Breast epithelium (tissue), 4 donors: ENCODE results near the gene PHTF2. TPM values are rescaled to one million over a fixed set of nuclear protein-coding genes. Genes with fewer than 3 reads are reported as not detected.

Experiments used
- DNase-seq, 2 donors: peaks; one replicate each; pipeline ENCODE4 v3.0.0-alpha.2; 2019; ENCODE audit warnings: low spot score in 2 of 2
- H3K27ac ChIP-seq, 2 donors: fragments of 200-600 bp; sonication (generic) in 1 of 2; one replicate each; pipeline ENCODE4 v1.5.1; 2016 to 2019; ENCODE audit warnings: mild to moderate bottlenecking in 1 of 2
- H3K27me3 ChIP-seq, 2 donors: fragments of 200-600 bp; sonication (generic) in 1 of 2; one replicate each; pipeline versions ENCODE4 v1.5.1 to v1.6.0; 2017 to 2019; ENCODE audit warnings: control low read depth in 1 of 2, mild to moderate bottlenecking in 1 of 2
- H3K36me3 ChIP-seq: fragments of 200-600 bp; one replicate; pipeline ENCODE4 v1.5.1; 2019
- H3K4me1 ChIP-seq, 2 donors: fragments of 200-600 bp; sonication (generic); one replicate each; pipeline ENCODE4 v1.5.1; 2016 to 2019; ENCODE audit warnings: control low read depth in 1 of 2
- H3K4me3 ChIP-seq, 3 donors: fragments of 200-600 bp; sonication (generic); 1 replicate in 2 of 3; 2 replicates in 1 of 3; pipeline ENCODE4 v1.5.1; 2016 to 2019; ENCODE audit warnings: mild to moderate bottlenecking in 3 of 3, moderate library complexity in 2 of 3
- H3K9me3 ChIP-seq, 2 donors: fragments of 200-600 bp; sonication (generic) in 1 of 2; one replicate each; pipeline ENCODE4 v1.5.1; 2016 to 2019; ENCODE audit warnings: control low read depth in 1 of 2
- CTCF ChIP-seq, 3 donors: fragments of 450-650 bp; IDR thresholded peaks; one replicate each; pipeline ENCODE4 v1.5.1; 2016 to 2017; ENCODE audit warnings: antibody characterized with exemption in 3 of 3, mild to moderate bottlenecking in 3 of 3, moderate library complexity in 3 of 3
- POLR2A ChIP-seq: fragments of 450-650 bp; IDR thresholded peaks from one replicate; pipeline ENCODE4 v1.6.1; 2016; ENCODE audit warnings: antibody characterized with exemption, mild to moderate bottlenecking, moderate library complexity
- POLR2AphosphoS5 ChIP-seq, 3 donors: sonication (generic); formaldehyde crosslinking; IDR thresholded peaks; one replicate each; pipeline ENCODE4 v1.6.1; 2017; ENCODE audit warnings: antibody characterized with exemption in 3 of 3
- intact Hi-C: fragments of 100-400 bp; cut with DNase I; formaldehyde crosslinking; loops from one replicate; pipeline ENCODE4 v1.15.1; 2023; ENCODE audit warnings: low total_unique reads
- total RNA-seq, 3 donors: library from RNA; depleted of rRNA; stranded (reverse); fragments of >200 nt; gene quantifications; one replicate each; pipeline ENCODE4 v1.1.0, GENCODE V29; 2016

The PHTF2 gene
- total RNA-seq, 3 donors from 2014 or later = 17.0 to 23.5 (median 19.2) TPM

- TF ChIP-seq POLR2AphosphoS5 (IDR thresholded peaks at IDR 0.05) (no peak), POLR2A (no peak), CTCF (IDR thresholded peaks at IDR 0.05) (no peak)
- intact Hi-C loops = no loop called here
- Histone ChIP-seq H3K4me1 (no peaks in the 10 kb centered on the region), H3K27me3 (no peaks in the 10 kb centered on the region), H3K36me3 (no peaks in the 10 kb centered on the region), H3K27ac (no peak overlapping the region), H3K9me3 (peaks cover 33 to 38% of the 10 kb centered on the region in 2 donors), H3K4me3 (no peak overlapping the region)
- DNase-seq = no peak
Observed at GRCh38 chr7:77819021-77819420, 20.4 kb downstream of the PHTF2 start.

- H3K4me3 ChIP-seq = no peak overlapping the region
- DNase-seq = no peak
- H3K4me1 ChIP-seq = no peaks in the 10 kb centered on the region
- H3K27me3 ChIP-seq = no peaks in the 10 kb centered on the region
- peaks cover 33 to 38% of the 10 kb centered on the region in 2 donors for H3K9me3 ChIP-seq
- no peak for TF ChIP-seq CTCF (IDR thresholded peaks at IDR 0.05)
- no peak for TF ChIP-seq POLR2A
- TF ChIP-seq POLR2AphosphoS5 (IDR thresholded peaks at IDR 0.05) = no peak
- no peaks in the 10 kb centered on the region for H3K36me3 ChIP-seq
- H3K27ac ChIP-seq = no peak overlapping the region
- intact Hi-C loops = no loop called here
Observed at GRCh38 chr7:77820967-77821366, 22.4 kb downstream of the PHTF2 start.

GRCh38 chr7:77822269-77822668 is 23.7 kb downstream of the PHTF2 start:
- intact Hi-C loops = no loop called here
- H3K9me3 ChIP-seq = peaks cover 33 to 45% of the 10 kb centered on the region in 2 donors

GRCh38 chr7:77823787-77824186 is 25.2 kb downstream of the PHTF2 start:
- Histone ChIP-seq H3K4me3 (no peak overlapping the region), H3K27me3 (no peaks in the 10 kb centered on the region), H3K27ac (no peak overlapping the region), H3K4me1 (no peaks in the 10 kb centered on the region), H3K9me3 (peaks cover 30 to 43% of the 10 kb centered on the region in 2 donors), H3K36me3 (no peaks in the 10 kb centered on the region)
- intact Hi-C loops = no loop called here
- TF ChIP-seq CTCF (IDR thresholded peaks at IDR 0.05) (no peak), POLR2AphosphoS5 (IDR thresholded peaks at IDR 0.05) (no peak), POLR2A (no peak)
- no peak for DNase-seq

More at GRCh38 chr7:77822269-77822668, 23.7 kb downstream of the PHTF2 start:
- no peak overlapping the region for H3K27ac ChIP-seq
- TF ChIP-seq CTCF (IDR thresholded peaks at IDR 0.05) = no peak
- no peak for TF ChIP-seq POLR2A
- no peak for TF ChIP-seq POLR2AphosphoS5 (IDR thresholded peaks at IDR 0.05)
- H3K4me1 ChIP-seq = no peaks in the 10 kb centered on the region
- H3K4me3 ChIP-seq = no peak overlapping the region
- no peaks in the 10 kb centered on the region for H3K36me3 ChIP-seq
- no peaks in the 10 kb centered on the region for H3K27me3 ChIP-seq
- no peak for DNase-seq

- intact Hi-C loops = no loop called here
- no peak overlapping the region for H3K4me3 ChIP-seq
- no peaks in the 10 kb centered on the region for H3K4me1 ChIP-seq
- DNase-seq = no peak
- peaks cover 28 to 35% of the 10 kb centered on the region in 2 donors for H3K9me3 ChIP-seq
- H3K36me3 ChIP-seq = no peaks in the 10 kb centered on the region
- no peak for TF ChIP-seq POLR2AphosphoS5 (IDR thresholded peaks at IDR 0.05)
- TF ChIP-seq CTCF (IDR thresholded peaks at IDR 0.05) = no peak
- TF ChIP-seq POLR2A = no peak
- H3K27me3 ChIP-seq = no peaks in the 10 kb centered on the region
- no peak overlapping the region for H3K27ac ChIP-seq
Observed at GRCh38 chr7:77824636-77825035, 26.1 kb downstream of the PHTF2 start.
